ENCODE data around the gene CYLD. TPM values are rescaled to one million over a fixed set of nuclear protein-coding genes. Genes with fewer than 3 reads are reported as not detected.

The CYLD gene
- total and polyA plus RNA-seq, 8 donors, result 7.0 to 82.1 (median 13.5) TPM

- no peak overlapping the region for H3K27ac ChIP-seq
Measured at GRCh38 chr16:50706250-50706649, 35.6 kb upstream of the CYLD start.

DNA sequence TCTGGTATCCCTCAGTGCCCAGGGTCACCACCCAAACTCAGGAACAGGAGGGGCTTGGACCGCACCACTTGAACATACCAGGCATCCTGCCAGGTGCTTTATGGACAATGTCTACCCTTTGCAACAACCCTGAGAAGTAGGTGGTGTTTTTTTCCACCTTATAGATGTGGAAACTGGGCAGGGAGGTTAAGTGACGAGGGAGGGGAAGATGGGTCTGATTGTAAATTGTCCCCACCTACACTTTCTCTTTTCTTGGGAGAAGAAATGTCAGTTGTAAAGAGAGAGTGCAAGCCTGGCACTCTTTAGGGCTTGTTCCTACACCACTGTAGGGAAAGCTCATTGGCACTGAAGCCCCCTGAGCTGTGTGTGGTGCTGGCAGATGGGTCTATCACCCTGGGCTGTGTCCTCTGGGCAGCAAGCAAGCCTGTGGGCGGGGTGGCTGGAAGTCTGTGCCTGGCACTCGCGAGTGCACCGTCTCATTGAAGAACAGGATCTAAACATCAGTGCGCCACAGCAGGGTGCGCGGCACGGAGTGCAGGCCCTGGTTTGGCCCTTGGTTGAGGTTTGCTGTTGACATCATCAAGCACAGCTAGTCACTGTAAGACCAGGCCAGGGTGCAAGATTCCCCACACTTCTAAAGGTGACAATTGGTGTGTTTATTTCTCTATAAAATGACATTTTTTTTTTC is 33.4 kb upstream of the CYLD start:
- TF ChIP-seq POLR2AphosphoS5 (IDR thresholded peaks at IDR 0.05) (no peak), POLR2A (IDR thresholded peaks at IDR 0.05) (no peak), CTCF (IDR thresholded peaks at IDR 0.05) (no peak), EP300 (IDR thresholded peaks at IDR 0.05) (no peak)
- 77 to 86% (median 84%) methylated on average over 10 of the region's 10 CpGs for WGBS, 5 donors
- H3K27ac ChIP-seq, result no peak overlapping the region
- peaks cover 0 to 8% (median 0%) of the 10 kb centered on the region in 4 donors for H3K36me3 ChIP-seq
- peaks cover 6 to 19% (median 14%) of the 10 kb centered on the region in 4 donors for H3K9me3 ChIP-seq
- peaks cover 0 to 33% (median 0%) of the 10 kb centered on the region in 4 donors for H3K4me1 ChIP-seq
- no peak for DNase-seq
- H3K27me3 ChIP-seq, result no peaks in the 10 kb centered on the region
- intact Hi-C loops (cut with DNase I; ENCODE audit: low total_unique reads), result no loop called here
- H3K4me3 ChIP-seq, result no peak overlapping the region

More at GRCh38 chr16:50706250-50706649, 35.6 kb upstream of the CYLD start:
- peak in 1 of 2 donors; percentile 68 for DNase-seq
- H3K9me3 ChIP-seq, result peaks cover 6 to 23% (median 16%) of the 10 kb centered on the region in 4 donors
- intact Hi-C loops (cut with DNase I; ENCODE audit: low total_unique reads), result no loop called here
- no peak overlapping the region for H3K4me3 ChIP-seq
- H3K36me3 ChIP-seq, result peaks cover 0 to 6% (median 0%) of the 10 kb centered on the region in 4 donors
- TF ChIP-seq POLR2A (IDR thresholded peaks at IDR 0.05) (no peak), POLR2AphosphoS5 (IDR thresholded peaks at IDR 0.05) (no peak), CTCF (IDR thresholded peaks at IDR 0.05) (no peak), EP300 (IDR thresholded peaks at IDR 0.05) (no peak)
- peaks cover 0 to 13% (median 0%) of the 10 kb centered on the region in 4 donors for H3K4me1 ChIP-seq
- H3K27me3 ChIP-seq, result no peaks in the 10 kb centered on the region
- WGBS, 5 donors, result 23 to 53% (median 26%) methylated on average over 3 of the region's 3 CpGs

- Histone ChIP-seq H3K4me1 (peaks cover 0 to 35% (median 0%) of the 10 kb centered on the region in 4 donors), H3K9me3 (peaks cover 4 to 12% (median 7%) of the 10 kb centered on the region in 4 donors), H3K27ac (peak overlapping the region in 1 of 5 donors; percentile 14), H3K36me3 (peaks cover 0 to 8% (median 0%) of the 10 kb centered on the region in 4 donors), H3K4me3 (no peak overlapping the region), H3K27me3 (no peaks in the 10 kb centered on the region)
- 67 to 81% (median 76%) methylated on average over 8 of the region's 8 CpGs for WGBS, 5 donors
- intact Hi-C loops (cut with DNase I; ENCODE audit: low total_unique reads), result no loop called here
- TF ChIP-seq CTCF (IDR thresholded peaks at IDR 0.05), result no peak
- TF ChIP-seq POLR2AphosphoS5 (IDR thresholded peaks at IDR 0.05), result no peak
- no peak for TF ChIP-seq EP300 (IDR thresholded peaks at IDR 0.05)
- TF ChIP-seq POLR2A (IDR thresholded peaks at IDR 0.05), result no peak
- DNase-seq, result no peak
Measured at GRCh38 chr16:50709061-50709684, 32.7 kb upstream of the CYLD start.

GRCh38 chr16:50709980-50710379 is 31.9 kb upstream of the CYLD start:
- Histone ChIP-seq H3K9me3 (peaks cover 0 to 6% (median 1%) of the 10 kb centered on the region in 4 donors), H3K4me1 (peaks cover 0 to 35% (median 0%) of the 10 kb centered on the region in 4 donors), H3K4me3 (no peak overlapping the region), H3K27ac (peak overlapping the region in 1 of 5 donors; percentile 14), H3K36me3 (peaks cover 0 to 8% (median 0%) of the 10 kb centered on the region in 4 donors), H3K27me3 (no peaks in the 10 kb centered on the region)
- no peak for DNase-seq
- no peak for TF ChIP-seq POLR2A (IDR thresholded peaks at IDR 0.05)
- TF ChIP-seq EP300 (IDR thresholded peaks at IDR 0.05), result no peak
- TF ChIP-seq CTCF (IDR thresholded peaks at IDR 0.05), result no peak
- no peak for TF ChIP-seq POLR2AphosphoS5 (IDR thresholded peaks at IDR 0.05)
- intact Hi-C loops (cut with DNase I; ENCODE audit: low total_unique reads), result no loop called here
- 81 to 91% (median 85%) methylated on average over 5 of the region's 5 CpGs for WGBS, 5 donors
